Measurements from ENCODE around the gene SFSWAP. TPM values are rescaled to one million over a fixed set of nuclear protein-coding genes. Genes with fewer than 3 reads are reported as not detected.
"Not testable (repeated sequence)": the region's sequence is repeated elsewhere in the genome, so short reads cannot be mapped to it uniquely, and the experiment has no call there.

The SFSWAP gene
- polyA plus RNA-seq, 5 donors = 45.5 to 60.3 (median 53.6) TPM

DNA sequence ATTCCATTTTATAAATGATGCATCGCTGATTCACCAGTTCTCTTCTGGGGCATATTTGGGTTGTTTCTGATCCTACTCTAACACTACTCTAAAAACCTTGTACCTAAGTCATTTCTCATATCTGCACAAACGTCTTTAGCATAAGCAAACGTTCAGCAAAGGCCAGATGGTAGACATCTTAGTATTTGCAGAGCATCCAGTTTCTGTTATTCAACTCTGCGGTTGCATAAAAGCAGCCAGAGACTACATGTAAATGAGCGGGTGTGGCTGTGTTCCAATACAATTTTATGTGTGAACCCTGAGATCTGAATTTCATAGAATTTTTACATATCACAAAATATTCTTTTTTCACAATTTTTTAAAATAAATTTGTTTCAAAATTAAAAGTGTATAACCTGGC is 94.5 kb downstream of the SFSWAP start:
- no peak for DNase-seq

GRCh38 chr12:131806674-131807073 is 95.8 kb downstream of the SFSWAP start:
- no peak for DNase-seq

DNA sequence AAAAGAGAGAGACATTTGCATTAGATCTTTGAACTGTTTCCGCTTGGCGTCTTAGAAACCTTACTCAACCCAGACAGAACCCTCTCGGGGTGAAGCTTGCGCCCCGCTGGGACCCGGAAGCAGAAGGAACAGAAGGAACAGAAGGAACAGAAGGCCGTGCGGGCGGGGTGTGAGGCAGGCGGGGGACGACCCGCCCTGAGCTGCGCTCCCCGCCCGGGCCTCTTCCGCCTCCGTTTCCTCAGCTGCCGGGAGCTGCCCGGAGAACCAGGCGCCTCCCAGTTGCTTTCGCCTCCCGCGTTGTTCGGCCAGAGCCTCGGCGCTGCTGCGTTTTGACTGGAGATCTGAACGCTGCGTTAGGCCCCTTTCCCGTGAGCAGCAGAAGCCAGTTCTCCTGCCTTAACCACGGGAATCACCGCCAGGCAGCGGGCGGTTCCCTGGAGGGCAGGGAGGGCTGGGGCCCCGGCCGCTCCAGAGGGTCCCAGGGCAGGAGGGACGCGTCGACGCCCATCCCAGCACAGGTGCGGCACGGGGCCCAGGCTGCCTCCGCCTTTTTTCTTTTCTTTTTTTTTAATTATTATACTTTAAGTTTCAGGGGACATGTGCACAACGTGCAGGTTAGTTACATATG is 98.0 kb downstream of the SFSWAP start:
- DNase-seq = no peak

DNA sequence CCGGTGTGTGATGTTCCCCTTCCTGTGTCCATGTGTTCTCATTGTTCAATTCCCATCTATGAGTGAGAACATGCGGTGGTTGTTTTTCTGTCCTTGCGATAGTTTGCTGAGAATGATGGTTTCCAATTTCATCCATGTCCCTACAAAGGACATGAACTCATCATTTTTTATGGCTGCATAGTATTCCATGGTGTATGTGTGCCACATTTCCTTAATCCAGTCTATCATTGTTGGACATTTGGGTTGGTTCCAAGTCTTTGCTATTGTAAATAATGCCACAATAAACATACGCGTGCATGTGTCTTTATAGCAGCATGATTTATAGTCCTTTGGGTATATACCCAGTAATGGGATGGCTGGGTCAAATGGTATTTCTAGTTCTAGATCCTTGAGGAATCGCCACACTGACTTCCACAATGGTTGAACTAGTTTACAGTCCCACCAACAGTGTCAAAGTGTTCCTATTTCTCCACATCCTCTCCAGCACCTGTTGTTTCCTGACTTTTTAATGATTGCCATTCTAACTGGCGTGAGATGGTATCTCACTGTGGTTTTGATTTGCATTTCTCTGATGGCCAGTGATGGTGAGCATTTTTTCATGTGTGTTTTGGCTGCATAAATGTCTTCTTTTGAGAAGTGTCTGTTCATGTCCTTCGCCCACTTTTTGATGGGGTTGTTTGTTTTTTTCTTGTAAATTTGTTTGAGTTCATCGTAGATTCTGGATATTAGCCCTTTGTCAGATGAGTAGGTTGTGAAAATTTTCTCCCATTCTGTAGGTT is 98.8 kb downstream of the SFSWAP start:
- not testable (repeated sequence) for DNase-seq

GRCh38 chr12:131810726-131811125 is 99.8 kb downstream of the SFSWAP start:
- no peak for DNase-seq

- DNase-seq = no peak
Observed at GRCh38 chr12:131815131-131815530, 104.2 kb downstream of the SFSWAP start.

- DNase-seq = no peak
Observed at GRCh38 chr12:131816495-131816894, 105.6 kb downstream of the SFSWAP start.

DNA sequence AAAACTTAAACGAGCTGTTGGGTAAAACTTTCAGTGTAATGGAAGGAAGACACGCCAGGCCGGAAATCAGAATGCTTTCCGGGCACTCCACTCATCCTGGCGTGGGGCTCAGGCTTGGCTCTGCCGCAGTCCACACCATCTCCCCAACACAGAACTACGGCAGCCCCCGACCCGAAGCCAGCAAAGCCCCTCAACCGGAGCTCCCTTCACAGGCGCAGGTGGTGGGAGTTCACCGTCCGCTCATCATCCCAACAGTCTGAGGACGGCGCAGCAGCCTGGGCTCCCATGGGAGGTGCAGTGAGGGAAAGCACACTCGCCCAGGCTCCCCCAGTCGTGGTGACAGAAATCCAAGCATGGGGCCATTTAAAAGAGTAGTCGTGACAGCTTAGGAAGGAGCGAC is 106.4 kb downstream of the SFSWAP start:
- DNase-seq = no peak

GRCh38 chr12:131818821-131819585 is 108.1 kb downstream of the SFSWAP start:
- DNase-seq = no peak

DNA sequence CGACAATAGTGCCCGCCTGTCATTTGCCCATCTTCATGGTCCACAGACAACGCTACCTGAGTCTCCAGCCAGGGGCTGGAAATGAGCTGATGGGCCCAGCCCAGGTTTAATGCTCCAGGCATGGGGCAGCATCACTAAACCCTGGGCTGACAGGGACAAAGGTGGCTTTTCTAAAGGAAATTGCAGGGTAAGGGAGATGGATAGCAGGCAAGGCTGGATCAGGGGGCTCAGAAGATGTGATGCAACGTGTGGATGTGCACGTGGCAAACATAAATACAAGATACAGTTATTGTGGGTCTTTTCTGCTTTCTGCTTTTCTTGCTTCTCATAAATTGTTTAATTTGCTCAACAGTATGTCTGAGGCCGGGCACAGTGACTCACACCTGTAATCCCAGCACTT is 113.6 kb downstream of the SFSWAP start:
- no peak for DNase-seq

- DNase-seq = no peak
Observed at GRCh38 chr12:131825146-131825892, 114.4 kb downstream of the SFSWAP start.

GRCh38 chr12:131826097-131826928 is 115.4 kb downstream of the SFSWAP start:
- DNase-seq = no peak

- no peak for DNase-seq
Observed at GRCh38 chr12:131827961-131828534, 117.2 kb downstream of the SFSWAP start, which contains the start of gene MMP17. TSS of gene MMP17 (plus strand) at chr12:131828393. CDS start at chr12:131828495, 102 bp downstream.

DNA sequence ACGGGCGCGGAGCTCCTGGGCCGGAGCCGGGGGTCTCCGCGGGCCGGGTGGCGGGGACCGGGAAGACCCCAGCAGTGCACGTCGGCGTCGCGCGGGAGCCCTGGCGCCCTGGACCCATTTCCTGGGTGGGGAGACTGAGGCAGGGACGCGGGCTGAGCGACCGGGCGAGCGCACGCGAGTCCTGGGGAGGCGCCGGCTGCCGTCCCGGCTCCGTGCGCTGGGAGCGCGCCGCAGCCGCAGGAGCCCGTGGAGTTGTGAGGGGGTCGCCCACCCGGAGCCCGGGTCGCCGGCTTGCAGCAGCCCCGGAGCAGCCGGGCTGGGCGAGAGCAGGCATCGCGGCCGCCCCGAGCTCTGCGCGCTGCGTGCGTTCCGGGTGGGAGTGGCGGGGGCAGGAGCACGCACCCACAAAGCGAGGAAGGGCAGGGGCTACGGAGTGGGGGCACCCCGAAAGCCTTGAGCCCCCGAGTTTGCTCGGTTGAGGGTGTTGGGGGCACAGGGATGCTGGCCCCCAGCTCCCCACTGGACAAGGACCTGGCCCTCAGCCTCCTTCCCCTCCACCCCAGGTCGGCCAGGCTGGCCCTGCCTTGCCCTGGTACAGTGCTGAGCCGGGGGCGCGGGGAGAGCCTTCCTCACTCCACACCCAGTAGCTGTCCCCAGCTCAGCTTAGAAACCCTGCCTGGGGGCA is 117.9 kb downstream of the SFSWAP start:
- no peak for DNase-seq

GRCh38 chr12:131829356-131829747 is 118.5 kb downstream of the SFSWAP start:
- DNase-seq = no peak

- DNase-seq = no peak
Observed at GRCh38 chr12:131829791-131830334, 119.0 kb downstream of the SFSWAP start.

DNA sequence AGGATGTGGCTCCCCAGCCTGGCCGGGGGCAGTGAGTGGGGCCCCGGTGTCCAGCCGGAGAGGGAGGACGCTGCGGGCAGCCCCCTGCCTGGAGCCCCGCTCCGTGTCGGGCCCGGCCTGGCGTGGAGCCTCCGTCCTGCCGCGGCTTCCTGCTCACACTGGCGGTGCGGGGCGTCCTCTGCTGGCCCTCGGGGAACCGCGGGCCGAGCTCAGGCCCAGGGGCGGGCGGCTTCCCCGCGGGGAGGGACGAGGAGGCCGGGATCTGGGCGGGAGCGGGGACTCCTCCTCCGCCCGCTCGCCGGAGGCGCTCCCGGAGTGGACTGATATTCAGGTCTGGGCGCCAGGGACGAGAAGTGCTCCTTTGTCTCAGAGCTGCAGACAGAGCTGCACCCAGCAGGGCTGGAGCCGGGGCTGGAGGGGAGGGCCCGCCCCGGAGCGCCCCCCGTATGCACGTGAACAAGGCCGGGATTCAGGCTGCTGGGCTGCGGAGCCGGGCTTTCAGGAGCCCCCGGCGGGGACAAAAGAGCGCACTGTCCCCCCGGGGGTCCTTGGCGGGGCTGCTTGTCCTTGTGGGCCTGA is 119.5 kb downstream of the SFSWAP start:
- peak; percentile 53 to 62 for DNase-seq

- DNase-seq = no peak
Observed at GRCh38 chr12:131830914-131831571, 120.2 kb downstream of the SFSWAP start.

GRCh38 chr12:131831635-131832041 is 120.7 kb downstream of the SFSWAP start:
- DNase-seq = no peak

Data from right lung (tissue), 5 donors.